Measurements from ENCODE around the gene AAMP.
"Not testable (repeated sequence)": the region's sequence is repeated elsewhere in the genome, so short reads cannot be mapped to it uniquely, and the experiment has no call there.

The AAMP gene

GRCh38 chr2:218273908-218274249 is 3.9 kb upstream of the AAMP start:
- no peak for DNase-seq (ENCODE audit: low read depth)
- no peak for TF ChIP-seq CTCF (IDR thresholded peaks at IDR 0.05; ENCODE audit: low read depth, low read length, missing control alignments)
- H3K4me3 ChIP-seq (ENCODE audit: low read depth, low read length): no peak overlapping the region
- in situ Hi-C loops (cut with HindIII; ENCODE audit: low sequenced_read_pairs): no loop called here

GRCh38 chr2:218273214-218273907 is 3.4 kb upstream of the AAMP start:
- H3K4me3 ChIP-seq (ENCODE audit: low read depth, low read length); DNase-seq (ENCODE audit: low read depth); in situ Hi-C loops (cut with HindIII; ENCODE audit: low sequenced_read_pairs): not testable (repeated sequence)

GRCh38 chr2:218272531-218273212 is 2.7 kb upstream of the AAMP start:
- TF ChIP-seq CTCF (IDR thresholded peaks at IDR 0.05; ENCODE audit: low read depth, low read length, missing control alignments): peak; percentile 93
- peak; percentile 74 for DNase-seq (ENCODE audit: low read depth)
- in situ Hi-C loops (cut with HindIII; ENCODE audit: low sequenced_read_pairs): no loop called here
- no peak overlapping the region for H3K4me3 ChIP-seq (ENCODE audit: low read depth, low read length)

- no peak for TF ChIP-seq CTCF (IDR thresholded peaks at IDR 0.05; ENCODE audit: low read depth, low read length, missing control alignments)
- DNase-seq (ENCODE audit: low read depth): no peak
- in situ Hi-C loops (cut with HindIII; ENCODE audit: low sequenced_read_pairs): no loop called here
- peak overlapping the region; percentile 97 for H3K4me3 ChIP-seq (ENCODE audit: low read depth, low read length)
Measured at GRCh38 chr2:218271865-218272530, 2.1 kb upstream of the AAMP start.

- in situ Hi-C loops (cut with HindIII; ENCODE audit: low sequenced_read_pairs): no loop called here
- TF ChIP-seq CTCF (IDR thresholded peaks at IDR 0.05; ENCODE audit: low read depth, low read length, missing control alignments): no peak
- H3K4me3 ChIP-seq (ENCODE audit: low read depth, low read length): peak overlapping the region; percentile 97
- DNase-seq (ENCODE audit: low read depth): no peak
Measured at GRCh38 chr2:218271487-218271797, 1.5 kb upstream of the AAMP start.

GRCh38 chr2:218270721-218271486 is 967 bp upstream of the AAMP start:
- no peak for DNase-seq (ENCODE audit: low read depth)
- in situ Hi-C loops (cut with HindIII; ENCODE audit: low sequenced_read_pairs): no loop called here
- no peak for TF ChIP-seq CTCF (IDR thresholded peaks at IDR 0.05; ENCODE audit: low read depth, low read length, missing control alignments)

More at GRCh38 chr2:218270721-218271486, 967 bp upstream of the AAMP start:
- peak overlapping the region; percentile 97 for H3K4me3 ChIP-seq (ENCODE audit: low read depth, low read length)

Measured in astrocyte of the cerebellum (primary cell).